ENCODE data around the gene GPR15.

- TF ChIP-seq CTCF (IDR thresholded peaks at IDR 0.05; ENCODE audit: extremely low read depth in 1 of 2, insufficient read depth in 1 of 2, low read depth in 1 of 2, low read length in 2 of 2) (no peak), POLR2AphosphoS5 (IDR thresholded peaks at IDR 0.05; ENCODE audit: insufficient read depth, low read depth, low read length) (no peak), EZH2 (IDR thresholded peaks at IDR 0.05; ENCODE audit: borderline replicate concordance, low read depth, low read length, severe bottlenecking) (no peak), MAX (IDR thresholded peaks at IDR 0.05; ENCODE audit: insufficient read depth, insufficient read length) (no peak), POLR2A (IDR thresholded peaks at IDR 0.05; ENCODE audit: low read depth, low read length) (no peak), FOS (IDR thresholded peaks at IDR 0.05; ENCODE audit: borderline replicate concordance, insufficient read depth, low read length) (no peak), MYC (IDR thresholded peaks at IDR 0.05; ENCODE audit: low read depth, low read length) (no peak), JUN (IDR thresholded peaks at IDR 0.05; ENCODE audit: borderline replicate concordance, insufficient read depth, insufficient read length, low read depth) (no peak), GATA2 (IDR thresholded peaks at IDR 0.05; ENCODE audit: insufficient read depth, insufficient read length, low read depth, low read length) (no peak)
Observed at GRCh38 chr3:98532275-98532637, 478 bp downstream of the GPR15 start.
